GM21723 (cell line): ENCODE results near the gene DBNDD1.
A peak's percentile ranks its signal among the peaks of the same experiment; 100 is the strongest.

Experiments
- ATAC-seq: cut with Tn5 transposase; IDR thresholded peaks from one replicate; pipeline ENCODE4 v1.9.1; 2021; ENCODE audit warnings: mild to moderate bottlenecking, moderate library complexity; ENCODE audit not compliant: unreplicated experiment

DBNDD1 gene

GRCh38 chr16:90037276-90037675, 18.0 kb upstream of the DBNDD1 start:
- no peak for ATAC-seq

GRCh38 chr16:90035902-90036301, 16.6 kb upstream of the DBNDD1 start:
- no peak for ATAC-seq

GRCh38 chr16:90034504-90034903, 15.2 kb upstream of the DBNDD1 start:
- ATAC-seq: no peak

GRCh38 chr16:90033387-90033786, 14.1 kb upstream of the DBNDD1 start:
- ATAC-seq: no peak

- ATAC-seq: no peak
Measured at GRCh38 chr16:90032674-90033331, 13.5 kb upstream of the DBNDD1 start.

GRCh38 chr16:90031931-90032673, 12.8 kb upstream of the DBNDD1 start:
- no peak for ATAC-seq

- ATAC-seq: no peak
Measured at GRCh38 chr16:90031186-90031930, 12.1 kb upstream of the DBNDD1 start.

- no peak for ATAC-seq
Measured at GRCh38 chr16:90028985-90029384, 9.7 kb upstream of the DBNDD1 start.

GRCh38 chr16:90027611-90028010, 8.4 kb upstream of the DBNDD1 start:
- ATAC-seq: no peak

GRCh38 chr16:90026135-90026534, 6.9 kb upstream of the DBNDD1 start:
- no peak for ATAC-seq

- no peak for ATAC-seq
Measured at GRCh38 chr16:90023078-90023447, 3.8 kb upstream of the DBNDD1 start.

GRCh38 chr16:90022209-90023077, 3.2 kb upstream of the DBNDD1 start:
- peak; percentile 86 for ATAC-seq

GRCh38 chr16:90020838-90021382, 1.7 kb upstream of the DBNDD1 start:
- ATAC-seq: no peak

GRCh38 chr16:90020260-90020837, 1.1 kb upstream of the DBNDD1 start:
- ATAC-seq: no peak

- ATAC-seq: no peak
Measured at GRCh38 chr16:90019543-90020259, 445 bp upstream of the DBNDD1 start.

- ATAC-seq: no peak
Measured at GRCh38 chr16:90018297-90018651, 982 bp downstream of the DBNDD1 start.

GRCh38 chr16:90016339-90016950, 2.8 kb downstream of the DBNDD1 start:
- no peak for ATAC-seq

- ATAC-seq: no peak
Measured at GRCh38 chr16:90015586-90016338, 3.5 kb downstream of the DBNDD1 start.
